GM12878 (cell line): ENCODE results near the gene THSD8. TPM values are rescaled to one million over a fixed set of nuclear protein-coding genes. Genes with fewer than 3 reads are reported as not detected.

Experiments
- BHLHE40 ChIP-seq, 2 experiments: fragments of 450-650 bp in 1 of 2; IDR thresholded peaks; 2 replicates each; pipeline ENCODE4 v1.6.1; 2011 to 2017; ENCODE audit warnings: low read depth in 2 of 2, borderline replicate concordance in 1 of 2, improper control_type of control experiment in 1 of 2, low read length in 1 of 2, mild to moderate bottlenecking in 1 of 2
- BRCA1 ChIP-seq: IDR thresholded peaks from 2 replicates; pipeline ENCODE4 v1.6.1; 2011; ENCODE audit warnings: low read depth, low read length, improper control_type of control experiment
- CREM ChIP-seq: IDR thresholded peaks from 2 replicates; pipeline ENCODE4 v1.6.1; 2014; ENCODE audit warnings: antibody characterized with exemption, low read depth
- DPF2 ChIP-seq: fragments of 450-650 bp; IDR thresholded peaks from 2 replicates; pipeline ENCODE4 v1.6.1; 2017; ENCODE audit warnings: mild to moderate bottlenecking
- MLLT1 ChIP-seq: fragments of 450-650 bp; IDR thresholded peaks from 2 replicates; pipeline ENCODE4 v1.6.1; 2016; ENCODE audit warnings: mild to moderate bottlenecking
- MXI1 ChIP-seq: fragments of 150-350 bp; IDR thresholded peaks from 2 replicates; pipeline ENCODE4 v1.6.1; 2011; ENCODE audit warnings: low read depth, mild to moderate bottlenecking, inconsistent platforms, low read length, improper control_type of control experiment
- MYC ChIP-seq: IDR thresholded peaks from 2 replicates; pipeline ENCODE4 v1.6.1; 2011; ENCODE audit warnings: mild to moderate bottlenecking, low read length, moderate library complexity, inconsistent platforms; ENCODE audit not compliant: insufficient read depth, insufficient replicate concordance, insufficient read length, severe bottlenecking
- NR2F1 ChIP-seq: fragments of 450-650 bp; conservative IDR thresholded peaks from 2 replicates; pipeline ENCODE4 v1.6.1; 2017; ENCODE audit warnings: mild to moderate bottlenecking
- SP1 ChIP-seq: IDR thresholded peaks from one replicate; pipeline ENCODE4 v1.6.1; 2011; ENCODE audit warnings: low read depth, low read length
- SPI1 ChIP-seq: IDR thresholded peaks from 2 replicates; pipeline ENCODE4 v1.6.1; 2011; ENCODE audit warnings: low read depth, mild to moderate bottlenecking, low read length, moderate library complexity, borderline replicate concordance; ENCODE audit not compliant: insufficient read depth
- SUPT20H ChIP-seq: IDR thresholded peaks from 2 replicates; pipeline ENCODE4 v1.6.1; 2011; ENCODE audit warnings: low read depth, mild to moderate bottlenecking, low read length, moderate library complexity, borderline replicate concordance; ENCODE audit not compliant: control insufficient read depth
- TCF7 ChIP-seq: IDR thresholded peaks from 2 replicates; pipeline ENCODE4 v1.6.1; 2014; ENCODE audit warnings: antibody characterized with exemption, borderline replicate concordance
- ZZZ3 ChIP-seq: IDR thresholded peaks from 2 replicates; pipeline ENCODE4 v1.6.1; 2011; ENCODE audit warnings: low read depth; ENCODE audit not compliant: control insufficient read depth, insufficient read length
- polyA plus RNA-seq, 11 experiments: library from polyadenylated mRNA; depleted of rRNA in 4 of 11; unstranded in 6 of 11; stranded (reverse) in 5 of 11; fragments of >200 nt; fragmentation: Nextera tagmentation in 4 of 11; fragmentation: Illumina TruSeq in 1 of 11; extraction: Ambion mirVana in 4 of 11; extraction: Trizol in 1 of 11; gene quantifications; 1 replicate in 1 of 11; 2 replicates in 10 of 11; pipeline versions ENCODE4 v1.2.1 to v1.2.3, GENCODE V29; 2011 to 2016; ENCODE audit warnings: inconsistent platforms in 2 of 11, missing spikeins in 2 of 11, low read depth in 1 of 11
- total RNA-seq, 4 experiments: library from RNA; depleted of rRNA in 3 of 4; stranded (reverse); fragments of >200 nt in 3 of 4; fragmentation: Illumina TruSeq in 1 of 4; extraction: Trizol in 1 of 4; gene quantifications; 2 replicates each; pipeline versions ENCODE4 v1.2.1 to v1.2.3, GENCODE V29; 2013 to 2021
- TF ChIP-seq, protein P1 (sequence below): fragments of 450-650 bp; formaldehyde crosslinking; IDR thresholded peaks from 2 replicates; pipeline ENCODE4 v1.5.0; 2022; ENCODE audit warnings: mild to moderate bottlenecking, missing genetic modification characterization
- TF ChIP-seq, protein P2 (sequence below): fragments of 150-350 bp; IDR thresholded peaks from 2 replicates; pipeline ENCODE4 v1.6.1; 2016; ENCODE audit warnings: low read depth, low read length
- TF ChIP-seq, protein P3 (sequence below): fragments of 450-650 bp; IDR thresholded peaks from 2 replicates; pipeline ENCODE4 v1.6.1; 2017; ENCODE audit warnings: low read depth, mild to moderate bottlenecking, moderate library complexity
- TF ChIP-seq, protein P4 (sequence below): IDR thresholded peaks from 2 replicates; pipeline ENCODE4 v1.6.1; 2011; ENCODE audit warnings: low read depth, mild to moderate bottlenecking, low read length, moderate library complexity, borderline replicate concordance; ENCODE audit errors: extremely low read depth

Gene THSD8
- total and polyA plus RNA-seq, 10 of the 15 experiments (the other 5 are each of a cell fraction or from before 2014, with no cell fraction given), result 0.24 to 32.3 (median 21.3) TPM; not detected in 2

DNA sequence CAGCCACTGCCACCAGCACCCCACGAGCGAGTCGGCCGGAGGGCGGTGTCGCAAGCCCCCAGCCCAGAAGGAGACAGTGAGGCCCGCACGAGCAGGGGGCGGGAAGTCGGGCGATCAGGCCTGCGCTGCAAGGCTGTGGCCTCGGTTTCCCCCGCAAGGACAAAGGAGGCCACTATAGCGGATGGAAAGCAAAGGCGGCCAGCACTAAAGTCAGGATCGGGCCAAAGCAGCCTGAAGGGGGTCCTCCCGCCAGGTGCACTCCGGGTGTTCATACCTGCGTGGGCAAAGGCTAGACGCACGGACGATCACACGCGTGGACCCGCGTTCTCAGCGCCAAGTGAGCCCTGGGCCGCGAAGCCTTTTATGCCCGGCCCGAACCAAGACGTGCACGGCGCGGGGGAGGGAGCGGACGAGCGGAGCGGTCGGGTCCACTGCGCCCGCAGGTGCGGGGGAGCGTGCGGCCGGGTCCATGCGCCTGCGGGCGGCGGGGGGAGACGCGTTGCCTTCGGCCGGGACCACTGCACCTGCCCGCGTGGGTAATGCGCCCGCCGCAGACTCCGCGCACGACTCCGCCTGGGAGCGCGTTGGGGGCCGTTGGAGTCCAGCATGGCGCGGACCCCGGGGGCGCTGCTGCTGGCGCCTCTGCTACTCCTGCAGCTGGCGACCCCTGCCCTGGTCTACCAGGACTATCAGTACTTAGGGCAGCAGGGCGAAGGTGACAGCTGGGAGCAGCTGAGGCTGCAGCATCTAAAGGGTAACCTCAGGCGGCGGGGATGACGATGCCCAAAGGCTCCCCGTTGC lies at the start of gene THSD8, which contains the start of gene PRDX2 (continued):
- TF ChIP-seq, protein P1, sequence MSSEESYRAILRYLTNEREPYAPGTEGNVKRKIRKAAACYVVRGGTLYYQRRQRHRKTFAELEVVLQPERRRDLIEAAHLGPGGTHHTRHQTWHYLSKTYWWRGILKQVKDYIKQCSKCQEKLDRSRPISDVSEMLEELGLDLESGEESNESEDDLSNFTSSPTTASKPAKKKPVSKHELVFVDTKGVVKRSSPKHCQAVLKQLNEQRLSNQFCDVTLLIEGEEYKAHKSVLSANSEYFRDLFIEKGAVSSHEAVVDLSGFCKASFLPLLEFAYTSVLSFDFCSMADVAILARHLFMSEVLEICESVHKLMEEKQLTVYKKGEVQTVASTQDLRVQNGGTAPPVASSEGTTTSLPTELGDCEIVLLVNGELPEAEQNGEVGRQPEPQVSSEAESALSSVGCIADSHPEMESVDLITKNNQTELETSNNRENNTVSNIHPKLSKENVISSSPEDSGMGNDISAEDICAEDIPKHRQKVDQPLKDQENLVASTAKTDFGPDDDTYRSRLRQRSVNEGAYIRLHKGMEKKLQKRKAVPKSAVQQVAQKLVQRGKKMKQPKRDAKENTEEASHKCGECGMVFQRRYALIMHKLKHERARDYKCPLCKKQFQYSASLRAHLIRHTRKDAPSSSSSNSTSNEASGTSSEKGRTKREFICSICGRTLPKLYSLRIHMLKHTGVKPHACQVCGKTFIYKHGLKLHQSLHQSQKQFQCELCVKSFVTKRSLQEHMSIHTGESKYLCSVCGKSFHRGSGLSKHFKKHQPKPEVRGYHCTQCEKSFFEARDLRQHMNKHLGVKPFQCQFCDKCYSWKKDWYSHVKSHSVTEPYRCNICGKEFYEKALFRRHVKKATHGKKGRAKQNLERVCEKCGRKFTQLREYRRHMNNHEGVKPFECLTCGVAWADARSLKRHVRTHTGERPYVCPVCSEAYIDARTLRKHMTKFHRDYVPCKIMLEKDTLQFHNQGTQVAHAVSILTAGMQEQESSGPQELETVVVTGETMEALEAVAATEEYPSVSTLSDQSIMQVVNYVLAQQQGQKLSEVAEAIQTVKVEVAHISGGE (CRISPR knock-in tag), result no peak
- no peak for TF ChIP-seq ZZZ3
- TF ChIP-seq, protein P2, sequence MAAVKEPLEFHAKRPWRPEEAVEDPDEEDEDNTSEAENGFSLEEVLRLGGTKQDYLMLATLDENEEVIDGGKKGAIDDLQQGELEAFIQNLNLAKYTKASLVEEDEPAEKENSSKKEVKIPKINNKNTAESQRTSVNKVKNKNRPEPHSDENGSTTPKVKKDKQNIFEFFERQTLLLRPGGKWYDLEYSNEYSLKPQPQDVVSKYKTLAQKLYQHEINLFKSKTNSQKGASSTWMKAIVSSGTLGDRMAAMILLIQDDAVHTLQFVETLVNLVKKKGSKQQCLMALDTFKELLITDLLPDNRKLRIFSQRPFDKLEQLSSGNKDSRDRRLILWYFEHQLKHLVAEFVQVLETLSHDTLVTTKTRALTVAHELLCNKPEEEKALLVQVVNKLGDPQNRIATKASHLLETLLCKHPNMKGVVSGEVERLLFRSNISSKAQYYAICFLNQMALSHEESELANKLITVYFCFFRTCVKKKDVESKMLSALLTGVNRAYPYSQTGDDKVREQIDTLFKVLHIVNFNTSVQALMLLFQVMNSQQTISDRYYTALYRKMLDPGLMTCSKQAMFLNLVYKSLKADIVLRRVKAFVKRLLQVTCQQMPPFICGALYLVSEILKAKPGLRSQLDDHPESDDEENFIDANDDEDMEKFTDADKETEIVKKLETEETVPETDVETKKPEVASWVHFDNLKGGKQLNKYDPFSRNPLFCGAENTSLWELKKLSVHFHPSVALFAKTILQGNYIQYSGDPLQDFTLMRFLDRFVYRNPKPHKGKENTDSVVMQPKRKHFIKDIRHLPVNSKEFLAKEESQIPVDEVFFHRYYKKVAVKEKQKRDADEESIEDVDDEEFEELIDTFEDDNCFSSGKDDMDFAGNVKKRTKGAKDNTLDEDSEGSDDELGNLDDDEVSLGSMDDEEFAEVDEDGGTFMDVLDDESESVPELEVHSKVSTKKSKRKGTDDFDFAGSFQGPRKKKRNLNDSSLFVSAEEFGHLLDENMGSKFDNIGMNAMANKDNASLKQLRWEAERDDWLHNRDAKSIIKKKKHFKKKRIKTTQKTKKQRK, result no peak
- TF ChIP-seq BRCA1, result 0 out of 2 replicates have a peak, but pooled peaks have one; percentile 34
- no peak; the same call in none of the 2 replicates for TF ChIP-seq DPF2
- TF ChIP-seq BHLHE40 (IDR thresholded peaks at IDR 0.05; ENCODE audit: borderline replicate concordance in 1 of 2, low read depth in 2 of 2, low read length in 1 of 2), result peak; percentile 98 to 99
- TF ChIP-seq, protein P3, sequence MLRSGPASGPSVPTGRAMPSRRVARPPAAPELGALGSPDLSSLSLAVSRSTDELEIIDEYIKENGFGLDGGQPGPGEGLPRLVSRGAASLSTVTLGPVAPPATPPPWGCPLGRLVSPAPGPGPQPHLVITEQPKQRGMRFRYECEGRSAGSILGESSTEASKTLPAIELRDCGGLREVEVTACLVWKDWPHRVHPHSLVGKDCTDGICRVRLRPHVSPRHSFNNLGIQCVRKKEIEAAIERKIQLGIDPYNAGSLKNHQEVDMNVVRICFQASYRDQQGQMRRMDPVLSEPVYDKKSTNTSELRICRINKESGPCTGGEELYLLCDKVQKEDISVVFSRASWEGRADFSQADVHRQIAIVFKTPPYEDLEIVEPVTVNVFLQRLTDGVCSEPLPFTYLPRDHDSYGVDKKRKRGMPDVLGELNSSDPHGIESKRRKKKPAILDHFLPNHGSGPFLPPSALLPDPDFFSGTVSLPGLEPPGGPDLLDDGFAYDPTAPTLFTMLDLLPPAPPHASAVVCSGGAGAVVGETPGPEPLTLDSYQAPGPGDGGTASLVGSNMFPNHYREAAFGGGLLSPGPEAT, result peak; percentile 68; the same call in 1 of the 2 replicates
- TF ChIP-seq MLLT1, result peak; percentile 68; the same call in 1 of the 2 replicates
- no peak for TF ChIP-seq SPI1
- TF ChIP-seq SP1, result peak; percentile 73
- TF ChIP-seq SUPT20H, result no peak
- peak; percentile 45; the same call in 1 of the 2 replicates for TF ChIP-seq CREM
- peak; percentile 84; the same call in 1 of the 2 replicates for TF ChIP-seq NR2F1
- no peak for TF ChIP-seq MXI1
- TF ChIP-seq, protein P4, sequence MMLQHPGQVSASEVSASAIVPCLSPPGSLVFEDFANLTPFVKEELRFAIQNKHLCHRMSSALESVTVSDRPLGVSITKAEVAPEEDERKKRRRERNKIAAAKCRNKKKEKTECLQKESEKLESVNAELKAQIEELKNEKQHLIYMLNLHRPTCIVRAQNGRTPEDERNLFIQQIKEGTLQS, result no peak
- no peak for TF ChIP-seq MYC
- TF ChIP-seq TCF7, result no peak
